ENCODE data around the gene GUSB.
"Not testable (repeated sequence)": the region's sequence is repeated elsewhere in the genome, so short reads cannot be mapped to it uniquely, and the experiment has no call there.

The GUSB gene

GRCh38 chr7:65981965-65982792 lies at the start of gene GUSB:
GUSB (minus strand) TSS chr7:65982213; CDS start chr7:65982183, 30 bp downstream.
- in situ Hi-C loops (cut with MboI; ENCODE audit: low sequenced_read_pairs), result no loop called here

GRCh38 chr7:66028342-66028741 lies 46.3 kb upstream of the GUSB start:
- in situ Hi-C loops (cut with MboI; ENCODE audit: low sequenced_read_pairs), result not testable (repeated sequence)

GRCh38 chr7:66016131-66016461 lies 34.1 kb upstream of the GUSB start:
- in situ Hi-C loops (cut with MboI; ENCODE audit: low sequenced_read_pairs), result no loop called here

- in situ Hi-C loops (cut with MboI; ENCODE audit: low sequenced_read_pairs), result no loop called here
Observed at GRCh38 chr7:66015440-66016130, 33.6 kb upstream of the GUSB start.

- in situ Hi-C loops (cut with MboI; ENCODE audit: low sequenced_read_pairs), result no loop called here
Observed at GRCh38 chr7:66013938-66014337, 31.9 kb upstream of the GUSB start.

- in situ Hi-C loops (cut with MboI; ENCODE audit: low sequenced_read_pairs), result no loop called here
Observed at GRCh38 chr7:66007232-66007631, 25.2 kb upstream of the GUSB start.

- in situ Hi-C loops (cut with MboI; ENCODE audit: low sequenced_read_pairs), result not testable (repeated sequence)
Observed at GRCh38 chr7:66005115-66005671, 23.2 kb upstream of the GUSB start.

- in situ Hi-C loops (cut with MboI; ENCODE audit: low sequenced_read_pairs), result not testable (repeated sequence)
Observed at GRCh38 chr7:66000823-66001417, 18.9 kb upstream of the GUSB start.

GRCh38 chr7:65994984-65995383 lies 13.0 kb upstream of the GUSB start:
- in situ Hi-C loops (cut with MboI; ENCODE audit: low sequenced_read_pairs), result not testable (repeated sequence)

- in situ Hi-C loops (cut with MboI; ENCODE audit: low sequenced_read_pairs), result no loop called here
Observed at GRCh38 chr7:65992526-65992925, 10.5 kb upstream of the GUSB start.

- in situ Hi-C loops (cut with MboI; ENCODE audit: low sequenced_read_pairs), result not testable (repeated sequence)
Observed at GRCh38 chr7:65991829-65992228, 9.8 kb upstream of the GUSB start.

- in situ Hi-C loops (cut with MboI; ENCODE audit: low sequenced_read_pairs), result no loop called here
Observed at GRCh38 chr7:65989694-65990080, 7.7 kb upstream of the GUSB start.

GRCh38 chr7:65988503-65988902 lies 6.5 kb upstream of the GUSB start:
- in situ Hi-C loops (cut with MboI; ENCODE audit: low sequenced_read_pairs), result not testable (repeated sequence)

GRCh38 chr7:65988084-65988483 lies 6.1 kb upstream of the GUSB start:
- in situ Hi-C loops (cut with MboI; ENCODE audit: low sequenced_read_pairs), result no loop called here

GRCh38 chr7:65983965-65984658 lies 2.1 kb upstream of the GUSB start:
- in situ Hi-C loops (cut with MboI; ENCODE audit: low sequenced_read_pairs), result no loop called here

GRCh38 chr7:65980478-65981250 lies 1.3 kb downstream of the GUSB start:
- in situ Hi-C loops (cut with MboI; ENCODE audit: low sequenced_read_pairs), result no loop called here

GRCh38 chr7:65979583-65980477 lies 2.2 kb downstream of the GUSB start:
- in situ Hi-C loops (cut with MboI; ENCODE audit: low sequenced_read_pairs), result no loop called here

GRCh38 chr7:65978891-65979582 lies 3.0 kb downstream of the GUSB start:
- in situ Hi-C loops (cut with MboI; ENCODE audit: low sequenced_read_pairs), result no loop called here

Data from HL-60/S4 treated with retinoic acid at 250 ng/mL for 4 days and 3 days (cell line).